ENCODE data around the gene ZNF322.

ZNF322 gene

DNA sequence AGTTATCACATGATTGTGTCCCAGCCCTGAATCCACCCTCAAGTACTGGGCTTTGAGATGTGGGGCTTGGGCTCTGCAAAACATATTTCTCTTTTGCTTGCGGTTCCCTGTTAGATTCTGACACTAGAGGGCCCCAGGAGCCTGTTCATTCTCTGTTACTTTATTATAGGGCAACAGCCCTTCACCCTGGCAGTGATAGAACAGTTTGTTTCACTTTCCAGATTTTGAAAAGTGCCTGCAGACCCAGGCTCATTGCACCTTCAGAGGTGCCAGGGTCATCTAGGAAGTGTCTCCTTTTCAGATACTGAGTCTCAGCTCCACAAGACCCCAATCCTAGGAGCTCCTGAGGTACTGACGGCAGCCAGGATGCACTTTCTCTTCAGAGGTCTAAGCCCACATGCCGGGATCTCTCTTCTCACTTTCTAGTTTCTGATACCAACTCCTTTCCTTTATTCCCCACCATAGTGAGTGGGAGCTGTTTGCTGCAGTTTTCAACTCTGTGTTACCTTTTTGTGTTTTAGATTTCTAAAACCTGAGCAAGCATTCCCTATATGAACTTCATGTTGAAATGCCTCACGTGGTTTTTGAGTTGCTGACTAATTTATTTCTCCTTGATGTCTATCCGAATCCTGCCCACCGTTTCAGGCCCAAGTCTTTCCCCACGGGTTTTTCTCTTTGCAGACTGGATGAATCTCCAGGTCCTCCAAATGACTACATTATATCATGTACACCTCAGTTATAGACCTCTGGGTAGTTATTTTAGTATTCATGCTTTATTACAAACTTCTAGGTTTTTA, 51.9 kb downstream of the ZNF322 start:
- no peak for TF ChIP-seq FOXP2 (optimal IDR thresholded peaks at IDR 0.05; ENCODE audit: borderline replicate concordance, extremely low read depth, extremely low read length, insufficient read depth)
- TF ChIP-seq POLR2AphosphoS5 (IDR thresholded peaks at IDR 0.05; ENCODE audit: low read depth, low read length): no peak
- TF ChIP-seq TAF1 (IDR thresholded peaks at IDR 0.05; ENCODE audit: borderline replicate concordance, insufficient read depth, low read length): no peak
- TF ChIP-seq, protein P1, sequence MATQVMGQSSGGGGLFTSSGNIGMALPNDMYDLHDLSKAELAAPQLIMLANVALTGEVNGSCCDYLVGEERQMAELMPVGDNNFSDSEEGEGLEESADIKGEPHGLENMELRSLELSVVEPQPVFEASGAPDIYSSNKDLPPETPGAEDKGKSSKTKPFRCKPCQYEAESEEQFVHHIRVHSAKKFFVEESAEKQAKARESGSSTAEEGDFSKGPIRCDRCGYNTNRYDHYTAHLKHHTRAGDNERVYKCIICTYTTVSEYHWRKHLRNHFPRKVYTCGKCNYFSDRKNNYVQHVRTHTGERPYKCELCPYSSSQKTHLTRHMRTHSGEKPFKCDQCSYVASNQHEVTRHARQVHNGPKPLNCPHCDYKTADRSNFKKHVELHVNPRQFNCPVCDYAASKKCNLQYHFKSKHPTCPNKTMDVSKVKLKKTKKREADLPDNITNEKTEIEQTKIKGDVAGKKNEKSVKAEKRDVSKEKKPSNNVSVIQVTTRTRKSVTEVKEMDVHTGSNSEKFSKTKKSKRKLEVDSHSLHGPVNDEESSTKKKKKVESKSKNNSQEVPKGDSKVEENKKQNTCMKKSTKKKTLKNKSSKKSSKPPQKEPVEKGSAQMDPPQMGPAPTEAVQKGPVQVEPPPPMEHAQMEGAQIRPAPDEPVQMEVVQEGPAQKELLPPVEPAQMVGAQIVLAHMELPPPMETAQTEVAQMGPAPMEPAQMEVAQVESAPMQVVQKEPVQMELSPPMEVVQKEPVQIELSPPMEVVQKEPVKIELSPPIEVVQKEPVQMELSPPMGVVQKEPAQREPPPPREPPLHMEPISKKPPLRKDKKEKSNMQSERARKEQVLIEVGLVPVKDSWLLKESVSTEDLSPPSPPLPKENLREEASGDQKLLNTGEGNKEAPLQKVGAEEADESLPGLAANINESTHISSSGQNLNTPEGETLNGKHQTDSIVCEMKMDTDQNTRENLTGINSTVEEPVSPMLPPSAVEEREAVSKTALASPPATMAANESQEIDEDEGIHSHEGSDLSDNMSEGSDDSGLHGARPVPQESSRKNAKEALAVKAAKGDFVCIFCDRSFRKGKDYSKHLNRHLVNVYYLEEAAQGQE (IDR thresholded peaks at IDR 0.05; ENCODE audit: insufficient read depth in 1 of 2, low read depth in 2 of 2, low read length in 2 of 2): no peak
- TF ChIP-seq SIN3A (IDR thresholded peaks at IDR 0.05; ENCODE audit: borderline replicate concordance, insufficient read depth, low read length): no peak

DNA sequence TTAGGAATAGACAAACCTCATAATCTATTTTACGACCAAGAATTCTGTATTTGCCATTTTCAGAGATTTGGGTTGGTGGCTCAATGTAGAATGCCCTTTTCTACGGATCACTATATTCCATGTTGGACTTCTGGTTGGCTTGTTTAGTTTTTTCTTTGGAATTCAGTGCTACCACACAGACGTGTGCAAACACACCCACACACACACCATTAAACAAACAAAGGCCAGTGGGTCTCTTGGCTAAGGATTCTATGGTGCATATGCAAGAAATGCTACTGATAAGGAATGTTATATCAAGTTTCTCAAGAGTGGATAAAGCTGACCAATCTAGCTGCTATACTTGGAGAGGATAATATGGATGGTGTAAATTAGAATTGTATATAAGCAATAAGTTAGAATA, 54.7 kb downstream of the ZNF322 start:
- no peak for TF ChIP-seq TAF1 (IDR thresholded peaks at IDR 0.05; ENCODE audit: borderline replicate concordance, insufficient read depth, low read length)
- TF ChIP-seq POLR2AphosphoS5 (IDR thresholded peaks at IDR 0.05; ENCODE audit: low read depth, low read length): no peak
- no peak for TF ChIP-seq SIN3A (IDR thresholded peaks at IDR 0.05; ENCODE audit: borderline replicate concordance, insufficient read depth, low read length)
- TF ChIP-seq, protein P1 (IDR thresholded peaks at IDR 0.05; ENCODE audit: insufficient read depth in 1 of 2, low read depth in 2 of 2, low read length in 2 of 2): no peak
- no peak for TF ChIP-seq FOXP2 (optimal IDR thresholded peaks at IDR 0.05; ENCODE audit: borderline replicate concordance, extremely low read depth, extremely low read length, insufficient read depth)

DNA sequence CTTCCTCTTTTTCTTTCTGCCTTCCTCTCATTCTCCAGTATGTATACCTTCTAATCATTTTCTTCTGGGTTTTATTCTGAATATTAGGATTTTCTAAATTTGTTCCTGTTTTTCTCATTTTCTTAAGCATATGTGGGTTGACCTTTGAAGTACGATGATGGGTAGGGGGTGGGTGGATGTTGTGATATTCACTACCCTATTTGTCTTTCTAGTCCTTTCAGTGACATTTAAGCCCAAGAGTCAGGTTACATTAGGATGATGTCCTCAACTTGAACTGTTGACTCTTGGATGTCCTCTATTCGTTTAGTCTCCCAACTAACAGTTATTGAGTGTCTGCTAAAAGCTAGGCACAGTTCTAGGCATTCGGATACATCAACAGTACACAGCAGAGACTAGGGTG, 55.5 kb downstream of the ZNF322 start:
- TF ChIP-seq TAF1 (IDR thresholded peaks at IDR 0.05; ENCODE audit: borderline replicate concordance, insufficient read depth, low read length) (no peak), FOXP2 (optimal IDR thresholded peaks at IDR 0.05; ENCODE audit: borderline replicate concordance, extremely low read depth, extremely low read length, insufficient read depth) (no peak), POLR2AphosphoS5 (IDR thresholded peaks at IDR 0.05; ENCODE audit: low read depth, low read length) (no peak), SIN3A (IDR thresholded peaks at IDR 0.05; ENCODE audit: borderline replicate concordance, insufficient read depth, low read length) (no peak)
- TF ChIP-seq, protein P1 (IDR thresholded peaks at IDR 0.05; ENCODE audit: insufficient read depth in 1 of 2, low read depth in 2 of 2, low read length in 2 of 2): no peak

DNA sequence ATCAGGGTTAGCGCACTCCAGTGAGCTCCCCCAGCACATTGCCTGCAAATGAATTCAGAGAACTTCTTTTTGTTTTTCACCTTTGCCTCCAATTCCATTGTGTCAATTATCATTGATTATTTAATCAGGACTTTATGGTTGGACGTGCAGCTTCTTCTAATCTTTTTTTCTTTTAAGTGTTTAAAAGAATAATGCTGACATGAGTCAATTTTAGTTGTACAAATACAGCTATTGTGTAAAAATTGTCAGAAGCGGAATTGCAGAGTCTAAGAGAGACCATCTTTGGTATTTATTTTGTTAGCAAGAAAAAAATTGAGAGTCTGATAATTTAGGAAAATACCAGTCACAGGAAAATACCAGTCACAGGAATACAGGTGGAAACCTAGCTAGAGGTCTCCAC, 57.3 kb downstream of the ZNF322 start:
- TF ChIP-seq, protein P1 (IDR thresholded peaks at IDR 0.05; ENCODE audit: insufficient read depth in 1 of 2, low read depth in 2 of 2, low read length in 2 of 2): no peak
- no peak for TF ChIP-seq POLR2AphosphoS5 (IDR thresholded peaks at IDR 0.05; ENCODE audit: low read depth, low read length)
- no peak for TF ChIP-seq SIN3A (IDR thresholded peaks at IDR 0.05; ENCODE audit: borderline replicate concordance, insufficient read depth, low read length)
- TF ChIP-seq TAF1 (IDR thresholded peaks at IDR 0.05; ENCODE audit: borderline replicate concordance, insufficient read depth, low read length): no peak
- no peak for TF ChIP-seq FOXP2 (optimal IDR thresholded peaks at IDR 0.05; ENCODE audit: borderline replicate concordance, extremely low read depth, extremely low read length, insufficient read depth)
